GM10847 (cell line): ENCODE results near the gene MED13L.

Source experiments
- POLR2A ChIP-seq: IDR thresholded peaks from 2 replicates; pipeline ENCODE4 v1.6.1; 2011; ENCODE audit not compliant: insufficient read length; ENCODE audit errors: extremely low read depth

MED13L gene

GRCh38 chr12:116153113-116153512 lies 124.4 kb downstream of the MED13L start:
- no peak for TF ChIP-seq POLR2A

GRCh38 chr12:116152268-116152667 lies 125.2 kb downstream of the MED13L start:
- no peak for TF ChIP-seq POLR2A

DNA sequence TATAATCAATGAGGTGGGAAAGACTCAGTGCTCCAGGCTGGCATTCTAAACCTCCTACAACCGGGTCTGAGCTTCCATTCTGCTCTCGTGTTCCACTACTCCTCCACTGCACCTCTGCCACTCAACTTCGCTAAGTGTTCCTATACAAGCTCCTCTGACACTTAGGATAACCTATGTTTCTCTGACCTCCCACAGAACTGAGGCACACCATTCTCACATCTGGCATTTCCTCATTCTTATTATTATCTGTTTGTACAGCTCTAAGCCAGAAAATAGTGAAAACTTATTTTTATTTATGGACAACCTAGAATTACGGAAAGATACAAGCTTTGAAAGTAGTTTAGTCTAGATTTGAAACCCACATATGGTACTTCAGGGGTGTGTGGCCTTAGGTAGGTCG lies 127.0 kb downstream of the MED13L start:
- TF ChIP-seq POLR2A, result no peak

- TF ChIP-seq POLR2A, result no peak
These were observed 127.5 kb downstream of the MED13L start for GRCh38 chr12:116150001-116150400.

GRCh38 chr12:116148844-116149243 lies 128.6 kb downstream of the MED13L start:
- TF ChIP-seq POLR2A, result no peak

- no peak for TF ChIP-seq POLR2A
These were observed 131.1 kb downstream of the MED13L start for GRCh38 chr12:116146386-116146785.

GRCh38 chr12:116145451-116145850 lies 132.0 kb downstream of the MED13L start:
- TF ChIP-seq POLR2A, result no peak

DNA sequence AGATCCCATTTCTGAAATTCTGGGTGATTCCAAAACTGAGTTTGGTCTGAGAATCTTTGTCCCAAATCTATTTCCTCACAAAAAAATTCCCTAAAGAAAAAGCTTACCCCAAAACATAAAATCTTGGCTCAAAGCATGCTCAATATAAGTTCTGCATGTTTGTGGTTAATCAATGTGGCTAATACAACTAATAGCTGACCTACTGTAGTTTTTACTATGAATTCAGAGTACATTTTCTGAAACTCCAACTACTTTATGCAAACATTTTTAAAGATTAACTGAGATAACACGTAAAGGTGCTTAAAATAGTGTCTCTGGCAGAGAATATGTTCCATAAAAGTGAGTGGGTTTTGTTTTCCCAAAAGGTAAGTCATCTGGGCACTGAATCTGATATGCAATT lies 133.1 kb downstream of the MED13L start:
- TF ChIP-seq POLR2A, result no peak

- TF ChIP-seq POLR2A, result no peak
These were observed 133.6 kb downstream of the MED13L start for GRCh38 chr12:116143909-116144308.

GRCh38 chr12:116142936-116143898 lies 134.3 kb downstream of the MED13L start:
- no peak for TF ChIP-seq POLR2A

- TF ChIP-seq POLR2A, result no peak
These were observed 135.7 kb downstream of the MED13L start for GRCh38 chr12:116141833-116142162.

DNA sequence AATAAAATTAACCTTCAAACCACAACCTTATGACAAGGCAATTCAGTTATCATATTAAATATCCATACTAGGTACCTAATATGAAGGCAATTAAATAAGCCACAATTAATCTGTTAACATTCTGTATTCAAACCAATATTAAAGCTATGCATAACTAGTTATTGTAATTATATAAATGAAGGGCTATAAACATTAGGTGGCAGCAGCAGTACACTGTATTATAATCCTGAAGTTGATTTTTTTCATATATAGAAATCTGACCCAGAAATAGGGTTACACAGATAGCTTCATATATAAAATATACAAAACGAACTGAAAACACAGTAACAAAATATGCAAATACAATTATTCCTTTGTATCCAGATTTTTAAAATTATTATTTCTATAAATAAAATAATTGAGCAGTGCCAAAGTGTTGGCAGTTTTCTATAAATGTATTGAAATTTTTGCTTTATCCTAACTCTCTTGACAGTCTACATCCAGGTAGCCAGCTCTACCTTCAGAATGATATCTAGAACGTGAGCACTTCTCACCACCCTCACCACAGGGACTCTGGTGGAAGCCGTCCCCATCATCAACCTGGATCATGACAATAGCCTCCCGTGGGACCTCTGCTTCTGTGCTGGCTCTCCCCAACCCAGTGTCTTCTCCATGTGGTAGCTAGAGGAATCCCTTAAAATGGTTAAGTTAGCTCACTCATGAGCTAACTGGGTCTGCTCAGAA lies 136.2 kb downstream of the MED13L start:
- no peak for TF ChIP-seq POLR2A

- no peak for TF ChIP-seq POLR2A
These were observed 137.0 kb downstream of the MED13L start for GRCh38 chr12:116140529-116140928.

GRCh38 chr12:116138781-116139180 lies 138.7 kb downstream of the MED13L start:
- no peak for TF ChIP-seq POLR2A

- no peak for TF ChIP-seq POLR2A
These were observed 139.1 kb downstream of the MED13L start for GRCh38 chr12:116138364-116138763.

DNA sequence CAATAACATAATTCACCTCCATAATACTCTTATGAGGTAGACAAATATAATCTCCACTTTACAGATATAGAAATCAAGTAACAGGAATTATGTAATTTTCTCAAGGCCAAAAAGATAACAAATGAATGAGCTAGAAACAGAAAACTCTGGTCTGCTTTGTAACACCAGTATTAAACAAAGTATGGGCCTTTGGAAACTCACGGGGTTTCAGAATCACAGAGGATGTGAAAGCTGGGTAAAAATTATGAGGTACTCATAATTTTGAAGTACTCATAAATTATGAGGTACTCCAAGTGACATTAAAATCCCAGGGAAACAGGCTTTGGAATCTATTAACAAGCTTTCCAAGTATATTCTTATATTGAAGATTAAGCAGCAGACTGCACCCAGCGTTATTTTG lies 140.2 kb downstream of the MED13L start:
- no peak for TF ChIP-seq POLR2A
